K562 (cell line): ENCODE data around the gene FERMT3. TPM values are rescaled to one million over a fixed set of nuclear protein-coding genes. Genes with fewer than 3 reads are reported as not detected.

Source experiments
- CCNT2 ChIP-seq: IDR thresholded peaks from 2 replicates; pipeline ENCODE4 v1.6.1; 2011; ENCODE audit warnings: borderline replicate concordance, low read depth, mild to moderate bottlenecking, moderate library complexity, mixed read lengths, low read length; ENCODE audit not compliant: insufficient read length; ENCODE audit errors: extremely low read depth
- CREB1 ChIP-seq, 2 experiments: sonication (generic) in 1 of 2; formaldehyde crosslinking in 1 of 2; IDR thresholded peaks; 2 replicates each; pipeline versions ENCODE4 v1.6.1 to v1.8.0; 2012 to 2022; ENCODE audit warnings: inconsistent platforms in 1 of 2, mild to moderate bottlenecking in 1 of 2, missing genetic modification reagents in 1 of 2, moderate library complexity in 1 of 2
- CREB3L1 ChIP-seq: fragments of 450-650 bp; IDR thresholded peaks from 2 replicates; pipeline ENCODE4 v1.6.1; 2014; ENCODE audit warnings: low read depth, mild to moderate bottlenecking, moderate library complexity, borderline replicate concordance
- CREBBP ChIP-seq: IDR thresholded peaks from one replicate; pipeline ENCODE4 v1.6.1; 2012; ENCODE audit warnings: low read depth, mild to moderate bottlenecking, control low read depth, inconsistent platforms, low read length
- CTCF ChIP-seq, 3 experiments: IDR thresholded peaks in 2 of 3; conservative IDR thresholded peaks in 1 of 3; 2 replicates each; pipeline ENCODE4 v1.5.1; 2011 to 2012; ENCODE audit warnings: low read length in 3 of 3, mild to moderate bottlenecking in 3 of 3, control low read depth in 2 of 3, improper control_type of control experiment in 1 of 3, inconsistent platforms in 1 of 3, low read depth in 1 of 3, mixed read lengths in 1 of 3, moderate library complexity in 1 of 3; ENCODE audit not compliant: insufficient read depth in 2 of 3
- EGR1 ChIP-seq: fragments of 450-650 bp; conservative IDR thresholded peaks from 2 replicates; pipeline ENCODE4 v1.6.1; 2017; ENCODE audit warnings: mild to moderate bottlenecking
- GATAD2A ChIP-seq: fragments of 450-650 bp; IDR thresholded peaks from 2 replicates; pipeline ENCODE4 v1.6.1; 2017
- MEF2A ChIP-seq: IDR thresholded peaks from 2 replicates; pipeline ENCODE4 v1.6.1; 2011; ENCODE audit warnings: low read depth, mild to moderate bottlenecking, low read length, moderate library complexity; ENCODE audit not compliant: control insufficient read depth
- MNT ChIP-seq, 2 experiments: fragments of 450-650 bp; conservative IDR thresholded peaks; 2 replicates each; pipeline ENCODE4 v1.6.1; 2017; ENCODE audit warnings: mild to moderate bottlenecking in 2 of 2, moderate library complexity in 2 of 2
- NFIC ChIP-seq: fragments of 450-650 bp; IDR thresholded peaks from 2 replicates; pipeline ENCODE4 v1.6.1; 2017; ENCODE audit warnings: mild to moderate bottlenecking, inconsistent platforms
- NKRF ChIP-seq: fragments of 450-650 bp; IDR thresholded peaks from 2 replicates; pipeline ENCODE4 v1.6.1; 2016; ENCODE audit warnings: borderline replicate concordance
- NR1H2 ChIP-seq: sonication (generic); formaldehyde crosslinking; IDR thresholded peaks from 2 replicates; pipeline ENCODE4 v1.4.0; 2020; ENCODE audit warnings: mild to moderate bottlenecking, missing genetic modification reagents
- OTX1 ChIP-seq: fragments of 450-650 bp; formaldehyde crosslinking; IDR thresholded peaks from 2 replicates; pipeline ENCODE4 v1.4.0; 2022; ENCODE audit warnings: mild to moderate bottlenecking
- POLR2A ChIP-seq: fragments of 450-650 bp; conservative IDR thresholded peaks from 2 replicates; pipeline ENCODE4 v1.6.1; 2016
- POLR2G ChIP-seq: fragments of 200-400 bp; formaldehyde crosslinking; IDR thresholded peaks from 2 replicates; pipeline ENCODE4 v1.6.1; 2017; ENCODE audit warnings: low read depth, mild to moderate bottlenecking, antibody characterized with exemption, low read length, moderate library complexity
- RBM39 ChIP-seq: fragments of 200-400 bp; formaldehyde crosslinking; optimal IDR thresholded peaks from 2 replicates; pipeline ENCODE3; 2018; ENCODE audit warnings: low read depth, low read length
- SIRT6 ChIP-seq: IDR thresholded peaks from one replicate; pipeline ENCODE4 v1.6.1; 2012; ENCODE audit warnings: low read depth, mild to moderate bottlenecking, control low read depth, inconsistent platforms, low read length, moderate library complexity
- ZBTB17 ChIP-seq: fragments of 450-650 bp; formaldehyde crosslinking; IDR thresholded peaks from 2 replicates; pipeline ENCODE4 v1.4.0; 2020; ENCODE audit warnings: mild to moderate bottlenecking
- ZBTB7A ChIP-seq: IDR thresholded peaks from 2 replicates; pipeline ENCODE4 v1.6.1; 2011; ENCODE audit warnings: low read depth, mild to moderate bottlenecking, low read length, moderate library complexity, borderline replicate concordance; ENCODE audit not compliant: control insufficient read depth
- ZNF263 ChIP-seq: sonication (generic); formaldehyde crosslinking; IDR thresholded peaks from 2 replicates; pipeline ENCODE4 v1.8.0; 2022; ENCODE audit warnings: mild to moderate bottlenecking, missing genetic modification reagents, borderline replicate concordance
- polyA plus RNA-seq, 8 experiments: library from polyadenylated mRNA; depleted of rRNA in 4 of 8; stranded (reverse) in 5 of 8; unstranded in 3 of 8; fragments of >200 nt; fragmentation: Nextera tagmentation in 2 of 8; fragmentation: Illumina TruSeq in 1 of 8; extraction: Ambion mirVana in 2 of 8; extraction: Trizol in 1 of 8; gene quantifications; 2 replicates each; pipeline versions ENCODE4 v1.2.1 to v1.2.3, GENCODE V29; 2011 to 2014; ENCODE audit warnings: inconsistent platforms in 1 of 8, missing spikeins in 1 of 8
- total RNA-seq, 7 experiments: library from RNA; depleted of rRNA in 6 of 7; stranded (reverse); fragments of >200 nt in 6 of 7; fragmentation: Illumina TruSeq in 2 of 7; extraction: Trizol in 2 of 7; gene quantifications; 2 replicates each; pipeline versions ENCODE4 v1.2.1 to v1.2.3, GENCODE V29; 2011 to 2021; ENCODE audit warnings: low replicate concordance in 1 of 7

FERMT3 gene
- total and polyA plus RNA-seq, 9 of the 15 experiments (the other 6 are each of a cell fraction or from before 2014, with no cell fraction given), result 3.2 to 275 (median 79.7) TPM

- TF ChIP-seq NKRF, result peak; percentile 25; the same call in 1 of the 2 replicates
- TF ChIP-seq EGR1, result peak; percentile 51
- TF ChIP-seq CREBBP, result no peak
- peak; percentile 28 for TF ChIP-seq CCNT2
- TF ChIP-seq SIRT6, result no peak
- TF ChIP-seq POLR2A, result peak; percentile 76
- peak; percentile 15; the same call in 1 of the 2 replicates for TF ChIP-seq CREB1 (IDR thresholded peaks at IDR 0.05)
- no peak for TF ChIP-seq CREB1 (CRISPR knock-in tag; IDR thresholded peaks at IDR 0.05)
- TF ChIP-seq ZNF263 (CRISPR knock-in tag), result peak; percentile 50; the same call in 1 of the 2 replicates
- no peak for TF ChIP-seq GATAD2A
- TF ChIP-seq MNT (conservative IDR thresholded peaks at IDR 0.05), result peak; percentile 37 to 40
- peak; percentile 16; the same call in 1 of the 2 replicates for TF ChIP-seq ZBTB17 (CRISPR knock-in tag)
- peak; percentile 62 for TF ChIP-seq POLR2G
- TF ChIP-seq CREB3L1, result no peak
- no peak for TF ChIP-seq OTX1 (CRISPR knock-in tag)
- no peak for TF ChIP-seq NR1H2 (CRISPR knock-in tag)
- peak; percentile 39; the same call in 1 of the 2 replicates for TF ChIP-seq ZBTB7A
- TF ChIP-seq MEF2A, result no peak
- TF ChIP-seq NFIC, result peak; percentile 80
- no peak for TF ChIP-seq RBM39
- peak; percentile 34 to 60 (median 46) for TF ChIP-seq CTCF (IDR thresholded peaks at IDR 0.05 in 2 of 3, conservative IDR thresholded peaks at IDR 0.05 in 1 of 3; ENCODE audit: insufficient read depth in 2 of 3, low read depth in 1 of 3, low read length in 3 of 3)
These were observed 45.7 kb downstream of the FERMT3 start (continued) for GRCh38 chr11:64252003-64252872.
